Endothelial cell of umbilical vein (primary cell): ENCODE results near the gene SLC35D1. TPM values are rescaled to one million over a fixed set of nuclear protein-coding genes. Genes with fewer than 3 reads are reported as not detected.

Experiments used
- BruUV-seq: library from RNA; stranded (reverse); fragments of 400-500 nt; replicated peaks from 2 replicates; lab custom pipeline; 2021; lab: Mats Ljungman, UMichigan
- CTCF ChIA-PET: fragments of 300-600, 350-600 bp; sonication (Branson Sonifier 250); formaldehyde crosslinking; loops from one replicate; lab custom pipeline; 2021; ENCODE audit warnings: antibody characterized with exemption, inconsistent platforms; lab: Charles Lee
- POLR2A ChIA-PET: fragments of 300-600, 350-600 bp; sonication (Branson Sonifier 250); formaldehyde crosslinking; loops from one replicate; lab custom pipeline; 2021; ENCODE audit warnings: antibody characterized with exemption, inconsistent platforms; lab: Charles Lee
- DNase-seq: peaks from one replicate; pipeline ENCODE4 v3.0.0-alpha.2; 2011; ENCODE audit warnings: low read depth, low spot score
- FAIRE-seq: peaks from 2 replicates; lab custom pipeline; 2011; peaks lifted over from hg19 to GRCh38; lab: Jason Lieb, UNC
- H2AFZ ChIP-seq: 2 replicates; pipeline ENCODE4 v1.6.0; 2012; ENCODE audit warnings: low read depth, low read length, control low read depth, inconsistent platforms
- H3K27ac ChIP-seq: 2 replicates; pipeline ENCODE4 v1.5.1; 2011; ENCODE audit warnings: low read depth, mild to moderate bottlenecking, control low read depth, low read length, moderate library complexity; ENCODE audit not compliant: insufficient read depth
- H3K27me3 ChIP-seq, 2 experiments: 2 replicates each; pipeline versions ENCODE4 v1.6.0 to v1.6.1; 2011; ENCODE audit warnings: low read length in 2 of 2, mixed read lengths in 1 of 2; ENCODE audit not compliant: control insufficient read depth in 2 of 2, insufficient read depth in 2 of 2
- H3K36me3 ChIP-seq, 2 experiments: 2 replicates in 1 of 2; 3 replicates in 1 of 2; pipeline ENCODE4 v1.5.1; 2011; ENCODE audit warnings: low read length in 2 of 2, mild to moderate bottlenecking in 1 of 2, moderate library complexity in 1 of 2; ENCODE audit not compliant: control insufficient read depth in 2 of 2, insufficient read depth in 2 of 2; ENCODE audit errors: extremely low read depth in 1 of 2
- H3K4me1 ChIP-seq: 3 replicates; pipeline ENCODE4 v1.5.1; 2011; ENCODE audit warnings: mild to moderate bottlenecking, low read length; ENCODE audit not compliant: control insufficient read depth, insufficient read depth; ENCODE audit errors: extremely low read depth
- H3K4me2 ChIP-seq: 2 replicates; pipeline ENCODE4 v1.6.1; 2011; ENCODE audit warnings: low read length, control low read depth, mixed read lengths; ENCODE audit not compliant: insufficient read depth
- H3K4me3 ChIP-seq, 3 experiments: fragments of 200-600 bp in 1 of 3; sonication (generic), shearing (Covaris generic) in 1 of 3; replicated peaks in 1 of 3; 2 replicates each; pipeline ENCODE4 v1.5.1; 2011 to 2016; ENCODE audit warnings: control low read depth in 3 of 3, low read length in 3 of 3, mild to moderate bottlenecking in 2 of 3, inconsistent platforms in 1 of 3, low read depth in 1 of 3, moderate library complexity in 1 of 3; ENCODE audit not compliant: insufficient read depth in 1 of 3
- H3K79me2 ChIP-seq: 2 replicates; pipeline ENCODE4 v1.6.0; 2012; ENCODE audit warnings: low read length, inconsistent platforms; ENCODE audit not compliant: control insufficient read depth, insufficient read depth
- H3K9ac ChIP-seq: replicated peaks from 2 replicates; pipeline ENCODE3; 2011; ENCODE audit warnings: low read length, control low read depth; ENCODE audit not compliant: insufficient read depth; ENCODE audit errors: extremely low read depth
- H3K9me1 ChIP-seq: replicated peaks from 3 replicates; pipeline ENCODE4 v1.6.0; 2011; ENCODE audit warnings: mild to moderate bottlenecking, low read length; ENCODE audit not compliant: control insufficient read depth, insufficient read depth; ENCODE audit errors: extremely low read depth
- H3K9me3 ChIP-seq: replicated peaks from 2 replicates; pipeline ENCODE4 v1.5.1; 2012; ENCODE audit warnings: low read length, inconsistent platforms; ENCODE audit not compliant: control insufficient read depth, insufficient read depth
- H4K20me1 ChIP-seq: replicated peaks from 2 replicates; pipeline ENCODE3; 2011; ENCODE audit warnings: mild to moderate bottlenecking, low read length; ENCODE audit not compliant: control insufficient read depth, insufficient read depth; ENCODE audit errors: extremely low read depth
- CTCF ChIP-seq, 2 donors: IDR thresholded peaks; 1 replicate in 1 of 2; 2 replicates in 1 of 2; pipeline ENCODE4 v1.5.1; 2011; ENCODE audit warnings: low read length in 2 of 2, mild to moderate bottlenecking in 2 of 2, moderate library complexity in 2 of 2, control low read depth in 1 of 2, inconsistent platforms in 1 of 2, low read depth in 1 of 2; ENCODE audit not compliant: insufficient read depth in 1 of 2; ENCODE audit errors: extremely low read depth in 1 of 2
- EZH2 ChIP-seq: IDR thresholded peaks from 2 replicates; pipeline ENCODE4 v1.6.1; 2012; ENCODE audit warnings: borderline replicate concordance, low read depth, mild to moderate bottlenecking, moderate library complexity, low read length, inconsistent platforms; ENCODE audit not compliant: severe bottlenecking
- FOS ChIP-seq: IDR thresholded peaks from 2 replicates; pipeline ENCODE4 v1.6.1; 2011; ENCODE audit warnings: mild to moderate bottlenecking, low read length, moderate library complexity, borderline replicate concordance; ENCODE audit not compliant: insufficient read depth
- GATA2 ChIP-seq: IDR thresholded peaks from 2 replicates; pipeline ENCODE4 v1.7.0; 2011; ENCODE audit warnings: low read depth, mild to moderate bottlenecking, moderate library complexity, mixed read lengths, low read length; ENCODE audit not compliant: insufficient read length, insufficient read depth
- JUN ChIP-seq: IDR thresholded peaks from 2 replicates; pipeline ENCODE4 v1.6.1; 2011; ENCODE audit warnings: borderline replicate concordance, low read depth; ENCODE audit not compliant: insufficient read length, insufficient read depth
- MYC ChIP-seq: IDR thresholded peaks from one replicate; pipeline ENCODE4 v1.6.1; 2011; ENCODE audit warnings: mild to moderate bottlenecking, low read depth, low read length
- POLR2A ChIP-seq: IDR thresholded peaks from 2 replicates; pipeline ENCODE4 v1.6.1; 2012; ENCODE audit warnings: low read depth, mild to moderate bottlenecking, control low read depth, low read length
- POLR2AphosphoS5 ChIP-seq: IDR thresholded peaks from 2 replicates; pipeline ENCODE4 v1.6.1; 2012; ENCODE audit warnings: low read depth, mild to moderate bottlenecking, control low read depth, low read length, moderate library complexity; ENCODE audit not compliant: insufficient read depth
- dilution Hi-C: fragments of 300-500 bp; cut with MboI; formaldehyde crosslinking; loops from one replicate; pipeline ENCODE4 v1.15.0; 2019; ENCODE audit warnings: low sequenced_read_pairs; ENCODE audit not compliant: extremely low pct_ligation_motif_present
- intact Hi-C: fragments of 100-400 bp; cut with micrococcal nuclease; formaldehyde crosslinking; loops from one replicate; pipeline ENCODE4 v1.10.0; 2022
- polyA plus RNA-seq, 4 experiments: library from polyadenylated mRNA; depleted of rRNA in 3 of 4; stranded (reverse) in 3 of 4; unstranded in 1 of 4; fragments of >200 nt; gene quantifications; 2 replicates each; pipeline versions ENCODE4 v1.2.1 to v1.2.3, GENCODE V29; 2011 to 2012; ENCODE audit warnings: missing spikeins in 1 of 4
- total RNA-seq: library from RNA; stranded (reverse); gene quantifications from 2 replicates; pipeline ENCODE4 v1.2.3, GENCODE V29; 2021
- TF ChIP-seq, protein P1 (sequence below): IDR thresholded peaks from 2 replicates; pipeline ENCODE4 v1.6.1; 2011; ENCODE audit not compliant: insufficient read depth, insufficient read length

Gene SLC35D1
- total and polyA plus RNA-seq, 2 donors (not counting 3 experiments of a cell fraction or from before 2014, with no cell fraction given), result 3.5 to 6.6 TPM

GRCh38 chr1:67058242-67058641 is 4.3 kb upstream of the SLC35D1 start:
- Histone ChIP-seq H4K20me1 (no peaks in the 10 kb centered on the region), H3K9me1 (no peaks in the 10 kb centered on the region), H3K9me3 (no peaks in the 10 kb centered on the region), H2AFZ (no peak overlapping the region), H3K27me3 (no peaks in the 10 kb centered on the region), H3K9ac (no peak overlapping the region), H3K79me2 (no peaks in the 10 kb centered on the region), H3K4me2 (no peak overlapping the region), H3K4me1 (peaks cover 4% of the 10 kb centered on the region), H3K27ac (no peak overlapping the region), H3K36me3 (no peaks in the 10 kb centered on the region), H3K4me3 (no peak overlapping the region)
- no peak for DNase-seq
- CTCF ChIA-PET, result interaction anchor here (1.1 kb wide), 1 partner anchor 90 kb away, joined by 3 read pairs; no protein-coding TSS in a partner anchor
- POLR2A ChIA-PET, result no interaction called here
- BruUV-seq, result no TSS peak
- no peak for FAIRE-seq
- intact Hi-C loops, result loop anchor here (10.0 kb wide), 1 partner anchor 407 kb away; no protein-coding TSS in a partner anchor
- no peak for TF ChIP-seq FOS
- dilution Hi-C loops, result no loop called here

- H3K9me3 ChIP-seq, result no peaks in the 10 kb centered on the region
- FAIRE-seq (no peak), DNase-seq (no peak)
- H3K79me2 ChIP-seq, result peaks cover 4% of the 10 kb centered on the region
- peak overlapping the region; percentile 93 for H3K9ac ChIP-seq
- H2AFZ ChIP-seq, result peak overlapping the region; percentile 99
- intact Hi-C loops (loop anchor here (1.0 to 10.0 kb wide), 4 partner anchors 9 to 411 kb away; partner anchors contain the start of genes DNAI4 and MIER1), dilution Hi-C loops (no loop called here)
- peak overlapping the region; percentile 74 for H3K27ac ChIP-seq
- no peaks in the 10 kb centered on the region for H3K9me1 ChIP-seq
- TF ChIP-seq JUN (no peak), FOS (no peak), EZH2 (no peak), MYC (no peak), POLR2AphosphoS5 (no peak), CTCF (IDR thresholded peaks at IDR 0.05; ENCODE audit: extremely low read depth in 1 of 2, insufficient read depth in 1 of 2, low read depth in 1 of 2, low read length in 2 of 2) (no peak), GATA2 (no peak), POLR2A (no peak)
- TF ChIP-seq, protein P1, sequence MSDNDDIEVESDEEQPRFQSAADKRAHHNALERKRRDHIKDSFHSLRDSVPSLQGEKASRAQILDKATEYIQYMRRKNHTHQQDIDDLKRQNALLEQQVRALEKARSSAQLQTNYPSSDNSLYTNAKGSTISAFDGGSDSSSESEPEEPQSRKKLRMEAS, result no peak
- H3K27me3 ChIP-seq, result no peaks in the 10 kb centered on the region
- H3K4me1 ChIP-seq, result peaks cover 13% of the 10 kb centered on the region
- H3K4me3 ChIP-seq, result peak overlapping the region; percentile 72 to 83 (median 81)
- peak overlapping the region; percentile 99 for H3K4me2 ChIP-seq
- CTCF ChIA-PET, result interaction anchor here (1.3 to 3.4 kb wide), 6 partner anchors 33 to 158 kb away, joined by 4 to 21 read pairs (median 8); partner anchors contain the start of genes DNAI4 and MIER1
- H4K20me1 ChIP-seq, result no peaks in the 10 kb centered on the region
- H3K36me3 ChIP-seq, result no peaks in the 10 kb centered on the region
- POLR2A ChIA-PET, result interaction anchor here (1.2 to 1.6 kb wide), 2 partner anchors 33 to 57 kb away, joined by 4 to 5 read pairs; no protein-coding TSS in a partner anchor
- no TSS peak for BruUV-seq
These were observed 488 bp downstream of the SLC35D1 start for GRCh38 chr1:67053535-67053784.
